MM.1S (cell line): ENCODE data around the gene XXYLT1.
A peak's percentile ranks its signal among the peaks of the same experiment; 100 is the strongest.

ENCODE experiments used
- DNase-seq: peaks from one replicate; pipeline ENCODE4 v3.0.0-alpha.2; 2015
- H2AFZ ChIP-seq: fragments of 300-600 bp; sonication (generic); 2 replicates; pipeline ENCODE4 v1.6.0; 2016; ENCODE audit warnings: antibody characterized with exemption, low read length
- H3F3A ChIP-seq: fragments of 300-600 bp; sonication (generic); 2 replicates; pipeline ENCODE4 v1.6.1; 2016; ENCODE audit warnings: mild to moderate bottlenecking, antibody characterized with exemption, low read length, moderate library complexity, mixed read lengths; ENCODE audit not compliant: insufficient read depth
- H3K27ac ChIP-seq: fragments of 300-600 bp; sonication (generic); 2 replicates; pipeline ENCODE4 v1.5.1; 2016; ENCODE audit warnings: mild to moderate bottlenecking, low read length
- H3K27me3 ChIP-seq: fragments of 300-600 bp; sonication (generic); replicated peaks from 2 replicates; pipeline ENCODE4 v1.6.0; 2016; ENCODE audit warnings: low read length; ENCODE audit not compliant: insufficient read depth
- H3K36me3 ChIP-seq: fragments of 300-600 bp; sonication (generic); replicated peaks from 2 replicates; pipeline ENCODE4 v1.6.1; 2016; ENCODE audit warnings: mild to moderate bottlenecking, low read length, mixed read lengths; ENCODE audit not compliant: insufficient read depth
- H3K4me1 ChIP-seq: fragments of 300-600 bp; sonication (generic); 2 replicates; pipeline ENCODE4 v1.6.1; 2016; ENCODE audit warnings: low read length, mixed read lengths
- H3K4me2 ChIP-seq: fragments of 300-600 bp; sonication (generic); 2 replicates; pipeline ENCODE4 v1.6.0; 2016; ENCODE audit warnings: low read depth, low read length
- H3K4me3 ChIP-seq: fragments of 300-600 bp; sonication (generic); 2 replicates; pipeline ENCODE4 v1.5.1; 2016; ENCODE audit warnings: low read length, mixed read lengths
- H3K79me2 ChIP-seq: fragments of 300-600 bp; sonication (generic); 2 replicates; pipeline ENCODE4 v1.6.1; 2016; ENCODE audit warnings: mixed run types, low read length, mixed read lengths
- H3K9ac ChIP-seq: fragments of 300-600 bp; sonication (generic); 2 replicates; pipeline ENCODE4 v1.6.1; 2016; ENCODE audit warnings: low read length, mixed read lengths
- H3K9me2 ChIP-seq: fragments of 300-600 bp; sonication (generic); replicated peaks from 2 replicates; pipeline ENCODE4 v1.6.1; 2016; ENCODE audit warnings: mild to moderate bottlenecking, low read length, mixed read lengths; ENCODE audit not compliant: insufficient read depth
- H3K9me3 ChIP-seq: fragments of 300-600 bp; sonication (generic); replicated peaks from 2 replicates; pipeline ENCODE4 v1.6.1; 2016; ENCODE audit warnings: mild to moderate bottlenecking, low read length, mixed read lengths; ENCODE audit not compliant: insufficient read depth
- H4K20me1 ChIP-seq: fragments of 300-600 bp; sonication (generic); 2 replicates; pipeline ENCODE4 v1.6.1; 2016; ENCODE audit warnings: mild to moderate bottlenecking, low read length, moderate library complexity, mixed read lengths; ENCODE audit not compliant: insufficient read depth
- EZH2 ChIP-seq: fragments of 300-600 bp; sonication (generic); optimal IDR thresholded peaks from 2 replicates; pipeline ENCODE3; 2017; ENCODE audit warnings: low read depth, mild to moderate bottlenecking, antibody characterized with exemption, low read length, mixed read lengths
- EZH2phosphoT487 ChIP-seq: fragments of 300-600 bp; sonication (generic); IDR thresholded peaks from 2 replicates; pipeline ENCODE4 v1.6.1; 2018; ENCODE audit warnings: antibody characterized with exemption, low read length
- TF ChIP-seq, protein P1 (sequence below): fragments of 300-600 bp; sonication (generic); IDR thresholded peaks from 2 replicates; pipeline ENCODE4 v1.5.1; 2016; ENCODE audit warnings: antibody characterized with exemption, low read length, mixed read lengths

The XXYLT1 gene

DNA sequence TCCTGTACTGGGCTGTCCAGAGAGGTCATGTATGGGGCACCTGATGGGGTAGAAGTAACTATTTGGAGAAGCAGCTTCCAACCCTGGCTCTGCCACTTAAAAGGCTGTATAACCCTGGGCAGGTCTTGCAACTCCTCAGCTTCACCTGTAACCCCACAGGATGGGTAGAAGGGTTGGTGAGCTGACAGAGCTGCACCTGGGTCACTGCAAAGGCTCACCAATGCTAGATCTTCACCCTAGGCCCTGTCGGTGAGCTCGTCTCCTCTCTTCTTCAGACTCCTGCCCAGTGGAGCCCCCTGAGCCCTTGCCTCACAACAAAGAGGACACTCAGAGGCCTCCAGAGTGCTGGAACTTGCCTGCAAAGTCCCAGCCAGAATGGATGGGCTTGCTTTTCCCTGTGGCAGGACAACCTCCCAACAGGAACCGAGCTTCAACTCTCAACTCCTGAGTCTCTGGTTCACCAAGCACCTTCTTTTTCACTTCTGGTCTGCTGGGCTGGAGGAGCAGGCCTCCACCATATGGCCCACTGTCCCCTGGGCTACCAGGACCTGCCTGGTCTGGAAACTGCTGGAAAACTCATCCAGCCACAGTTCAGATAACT is 45.9 kb downstream of the XXYLT1 start:
- no peaks in the 10 kb centered on the region for H3K9me3 ChIP-seq
- TF ChIP-seq, protein P1, sequence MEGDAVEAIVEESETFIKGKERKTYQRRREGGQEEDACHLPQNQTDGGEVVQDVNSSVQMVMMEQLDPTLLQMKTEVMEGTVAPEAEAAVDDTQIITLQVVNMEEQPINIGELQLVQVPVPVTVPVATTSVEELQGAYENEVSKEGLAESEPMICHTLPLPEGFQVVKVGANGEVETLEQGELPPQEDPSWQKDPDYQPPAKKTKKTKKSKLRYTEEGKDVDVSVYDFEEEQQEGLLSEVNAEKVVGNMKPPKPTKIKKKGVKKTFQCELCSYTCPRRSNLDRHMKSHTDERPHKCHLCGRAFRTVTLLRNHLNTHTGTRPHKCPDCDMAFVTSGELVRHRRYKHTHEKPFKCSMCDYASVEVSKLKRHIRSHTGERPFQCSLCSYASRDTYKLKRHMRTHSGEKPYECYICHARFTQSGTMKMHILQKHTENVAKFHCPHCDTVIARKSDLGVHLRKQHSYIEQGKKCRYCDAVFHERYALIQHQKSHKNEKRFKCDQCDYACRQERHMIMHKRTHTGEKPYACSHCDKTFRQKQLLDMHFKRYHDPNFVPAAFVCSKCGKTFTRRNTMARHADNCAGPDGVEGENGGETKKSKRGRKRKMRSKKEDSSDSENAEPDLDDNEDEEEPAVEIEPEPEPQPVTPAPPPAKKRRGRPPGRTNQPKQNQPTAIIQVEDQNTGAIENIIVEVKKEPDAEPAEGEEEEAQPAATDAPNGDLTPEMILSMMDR, result no peak
- TF ChIP-seq EZH2 (no peak), EZH2phosphoT487 (no peak)
- peak; percentile 2 for DNase-seq
- H3K4me3 ChIP-seq, result no peak overlapping the region
- no peak overlapping the region for H3K4me2 ChIP-seq
- no peaks in the 10 kb centered on the region for H3K36me3 ChIP-seq
- no peaks in the 10 kb centered on the region for H3K4me1 ChIP-seq
- no peak overlapping the region for H2AFZ ChIP-seq
- no peak overlapping the region for H3K27ac ChIP-seq
- H3K9ac ChIP-seq, result no peak overlapping the region
- no peaks in the 10 kb centered on the region for H3K9me2 ChIP-seq
- H3F3A ChIP-seq, result no peaks in the 10 kb centered on the region
- no peaks in the 10 kb centered on the region for H3K27me3 ChIP-seq
- no peaks in the 10 kb centered on the region for H3K79me2 ChIP-seq
- H4K20me1 ChIP-seq, result no peaks in the 10 kb centered on the region

DNA sequence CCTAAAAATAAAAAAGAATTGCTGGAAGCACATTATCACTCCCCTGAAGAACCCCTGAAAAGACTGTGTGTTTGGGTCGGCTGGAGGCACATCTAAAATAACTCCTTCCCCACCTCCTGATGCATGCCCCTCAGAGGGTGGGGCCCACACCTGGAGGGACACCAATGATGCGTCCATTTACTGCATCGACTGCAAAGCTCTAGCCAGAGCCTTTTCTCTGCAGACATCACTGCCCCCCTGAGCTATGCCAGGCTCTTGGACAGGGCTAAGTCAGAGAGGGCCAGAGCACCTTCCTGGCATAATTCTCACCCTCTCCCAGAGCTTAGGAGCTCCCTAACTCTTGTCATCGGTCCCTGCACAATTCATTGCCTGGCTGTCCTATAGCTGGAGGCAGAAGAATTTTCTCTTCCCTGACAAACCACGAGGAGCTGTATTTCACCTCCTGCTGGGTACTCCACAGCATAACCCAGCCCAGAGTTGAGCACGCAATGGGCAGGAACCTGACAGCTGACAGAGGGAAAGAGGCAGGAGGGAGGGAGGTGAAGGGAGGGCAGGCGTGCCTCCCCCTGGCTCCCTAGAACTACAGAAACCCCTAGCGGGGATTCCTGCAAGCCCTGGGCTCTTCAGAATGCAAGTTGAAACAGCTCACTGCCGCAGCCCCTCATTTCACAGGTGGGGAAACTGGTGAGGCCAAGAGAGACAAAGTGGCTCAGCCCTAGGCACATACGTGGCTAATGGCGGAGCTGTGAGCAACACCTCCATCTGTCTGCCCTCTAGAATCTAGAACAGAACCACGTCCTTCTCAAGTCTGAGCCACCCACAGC is 46.6 kb downstream of the XXYLT1 start:
- H4K20me1 ChIP-seq, result no peaks in the 10 kb centered on the region
- no peaks in the 10 kb centered on the region for H3K36me3 ChIP-seq
- H3K9me3 ChIP-seq, result no peaks in the 10 kb centered on the region
- H3K27me3 ChIP-seq, result no peaks in the 10 kb centered on the region
- peak; percentile 0 for DNase-seq
- H3K27ac ChIP-seq, result no peak overlapping the region
- H3K79me2 ChIP-seq, result no peaks in the 10 kb centered on the region
- no peak overlapping the region for H3K4me3 ChIP-seq
- H3K4me2 ChIP-seq, result no peak overlapping the region
- no peak overlapping the region for H2AFZ ChIP-seq
- no peak for TF ChIP-seq EZH2phosphoT487
- TF ChIP-seq, protein P1, result no peak
- TF ChIP-seq EZH2, result no peak
- H3K9ac ChIP-seq, result no peak overlapping the region
- H3F3A ChIP-seq, result no peaks in the 10 kb centered on the region
- H3K4me1 ChIP-seq, result no peaks in the 10 kb centered on the region
- no peaks in the 10 kb centered on the region for H3K9me2 ChIP-seq

DNA sequence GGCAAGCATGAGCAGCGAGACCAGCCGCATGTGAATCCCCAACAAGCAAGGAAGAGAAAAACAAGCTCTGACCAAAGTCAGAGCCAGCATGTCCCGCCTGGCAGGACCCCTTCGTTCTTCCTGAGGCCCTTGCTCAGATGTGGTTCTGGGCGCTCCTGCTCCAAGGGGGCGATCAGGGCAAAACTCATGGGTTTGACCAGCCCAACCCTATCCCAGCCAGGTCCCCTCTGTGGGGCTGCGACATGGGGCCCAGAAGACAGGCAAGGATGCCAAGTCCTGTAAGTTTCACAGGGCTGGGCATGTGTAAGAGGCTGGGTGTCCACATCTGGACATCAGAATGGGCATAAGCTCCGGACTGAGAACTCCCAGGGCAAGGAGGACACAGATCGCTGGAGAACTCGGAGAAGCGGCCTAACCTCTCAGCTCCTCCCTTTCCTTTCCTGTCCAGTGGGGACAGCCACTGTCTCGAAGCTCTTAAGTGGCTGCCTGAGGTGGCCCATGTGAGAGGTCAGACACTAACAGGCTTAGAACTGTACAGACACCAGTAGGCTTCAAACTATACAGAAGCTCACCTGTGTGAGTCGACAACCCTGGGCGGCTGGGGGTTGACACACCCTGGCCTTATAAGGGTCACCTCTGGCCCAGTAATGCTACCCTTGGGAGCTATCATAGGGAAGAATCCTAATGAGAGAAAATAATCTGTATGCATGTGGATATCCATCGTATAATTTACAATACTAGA is 48.9 kb downstream of the XXYLT1 start:
- H4K20me1 ChIP-seq, result no peaks in the 10 kb centered on the region
- DNase-seq, result no peak
- H3K4me2 ChIP-seq, result no peak overlapping the region
- no peaks in the 10 kb centered on the region for H3K9me2 ChIP-seq
- H3K27ac ChIP-seq, result no peak overlapping the region
- no peaks in the 10 kb centered on the region for H3K27me3 ChIP-seq
- no peak overlapping the region for H3K4me3 ChIP-seq
- no peaks in the 10 kb centered on the region for H3K4me1 ChIP-seq
- no peak overlapping the region for H3K9ac ChIP-seq
- H3K79me2 ChIP-seq, result no peaks in the 10 kb centered on the region
- no peaks in the 10 kb centered on the region for H3K36me3 ChIP-seq
- TF ChIP-seq, protein P1, result no peak
- TF ChIP-seq EZH2, result no peak
- no peak for TF ChIP-seq EZH2phosphoT487
- no peaks in the 10 kb centered on the region for H3K9me3 ChIP-seq
- no peaks in the 10 kb centered on the region for H3F3A ChIP-seq
- no peak overlapping the region for H2AFZ ChIP-seq
